Hematopoietic multipotent progenitor cell treated with erythropoietin and hydrocortisone succinate and interleukin-3 and kit ligand, for 8 days (in vitro differentiated cells): Measurements from ENCODE around the gene MINDY2.

Experiments
- DNase-seq: peaks from one replicate; pipeline ENCODE4 v3.0.0-alpha.2; 2015

The MINDY2 gene

DNA sequence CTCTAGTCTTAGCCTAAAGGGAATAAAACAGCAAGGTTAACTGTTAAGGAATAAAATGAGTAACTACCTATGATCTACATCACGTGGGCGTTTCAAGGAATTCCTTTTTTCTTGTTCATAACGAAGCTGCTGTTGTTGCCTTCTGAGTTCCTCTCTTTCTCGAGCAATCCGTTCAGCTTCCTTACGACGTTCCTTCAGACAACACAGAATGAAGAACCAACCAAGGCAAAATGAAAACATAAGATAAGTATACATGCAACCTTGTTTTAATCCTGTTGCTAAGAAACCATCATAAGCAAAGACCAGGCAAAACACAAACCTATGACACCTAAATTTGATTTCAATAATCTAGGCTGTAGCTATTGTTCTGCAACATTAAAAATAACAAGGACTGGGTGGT is 118.3 kb downstream of the MINDY2 start:
- DNase-seq: no peak

DNA sequence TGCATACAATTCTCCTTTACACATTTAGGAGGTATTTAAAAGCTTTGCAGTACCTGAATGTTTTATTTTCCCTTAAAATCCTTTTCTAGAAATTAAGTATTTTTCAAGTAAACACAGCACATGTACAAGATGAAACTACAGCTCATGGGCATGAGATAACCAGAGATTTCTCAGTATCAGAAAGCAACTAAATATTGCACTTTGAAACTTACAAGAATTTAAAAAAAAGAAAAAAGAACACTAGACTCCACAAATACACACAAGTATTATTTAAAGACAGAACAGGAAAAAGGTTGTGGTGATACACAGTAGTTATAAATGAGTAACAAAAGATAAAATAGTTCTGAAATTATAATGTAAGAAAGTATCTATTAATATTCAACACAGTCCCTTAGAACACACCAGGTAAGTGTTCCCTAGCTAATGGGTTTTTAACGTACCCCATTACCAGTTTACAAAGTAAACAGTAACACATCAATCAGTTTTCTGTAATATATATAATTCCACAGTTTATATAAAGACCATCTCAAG is 127.1 kb downstream of the MINDY2 start:
- DNase-seq: no peak

DNA sequence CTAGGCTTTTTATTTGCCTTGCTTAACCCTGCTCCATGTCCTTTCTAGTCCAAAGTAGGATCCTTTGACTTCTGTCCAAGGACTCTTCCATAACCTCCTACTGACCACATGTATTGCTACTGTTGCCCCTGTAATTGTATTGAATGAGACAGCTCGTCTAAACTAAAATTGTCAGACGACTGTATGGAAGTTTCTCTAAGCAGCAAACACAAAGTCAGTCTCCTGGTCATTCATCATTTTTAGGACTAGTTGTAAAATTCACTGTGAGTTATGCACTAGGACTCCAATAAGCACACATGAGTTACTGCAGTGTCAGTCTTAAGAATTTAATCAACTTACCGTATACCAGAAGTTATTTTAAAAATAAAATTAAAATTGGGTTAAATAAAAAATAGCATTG is 129.5 kb downstream of the MINDY2 start:
- DNase-seq: no peak

DNA sequence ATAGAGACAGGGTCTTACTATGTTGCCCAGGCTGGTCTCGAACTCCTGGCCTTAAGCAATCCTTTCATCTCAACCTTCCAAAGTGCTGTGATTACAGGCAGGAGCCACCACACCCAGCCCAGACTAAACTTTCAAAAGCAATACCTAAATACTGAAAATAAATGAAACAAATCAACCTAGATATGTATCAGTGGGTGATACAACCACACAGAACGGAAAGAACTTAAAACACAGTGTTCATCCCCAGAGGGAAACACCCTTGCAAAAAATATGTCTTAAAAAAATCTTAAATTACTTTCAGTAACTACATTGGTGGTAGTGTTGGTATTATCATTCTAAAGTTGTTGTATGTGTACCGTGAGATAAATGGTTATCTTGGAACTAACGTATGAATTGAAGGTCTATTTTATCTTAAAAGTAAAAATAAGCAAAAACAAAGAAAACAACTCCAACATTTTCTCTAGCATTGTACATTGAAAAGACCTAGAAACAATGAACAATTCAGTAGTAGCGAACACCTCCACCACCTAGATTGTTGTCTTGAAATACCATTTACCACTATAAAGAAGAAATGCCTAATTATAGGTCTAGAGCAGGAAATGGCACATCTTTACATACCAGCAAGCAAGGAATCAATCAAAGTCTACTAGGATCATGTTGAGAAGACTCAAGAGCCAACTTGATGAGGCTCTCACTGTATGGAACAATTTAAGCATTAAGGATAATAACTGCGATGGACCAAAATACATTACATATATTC is 137.6 kb downstream of the MINDY2 start:
- DNase-seq: no peak

DNA sequence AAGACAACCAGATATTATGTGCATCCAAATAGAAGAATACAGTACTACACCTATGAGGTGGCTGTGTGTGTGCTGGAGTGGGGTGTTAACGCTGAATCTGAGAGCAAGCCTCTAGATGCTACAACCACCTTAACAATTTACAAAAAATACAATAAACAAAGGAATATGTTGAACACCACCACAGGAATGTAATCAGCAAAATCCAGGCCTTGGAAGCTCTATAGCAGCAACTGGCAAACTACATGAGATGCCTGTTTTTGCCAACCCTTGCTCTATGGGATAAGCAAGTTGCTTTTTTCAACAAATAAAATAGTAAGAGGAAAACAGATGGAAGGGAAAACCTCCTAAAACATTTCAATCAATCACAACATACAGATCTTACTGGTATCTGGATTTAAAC is 138.5 kb downstream of the MINDY2 start:
- no peak for DNase-seq

DNA sequence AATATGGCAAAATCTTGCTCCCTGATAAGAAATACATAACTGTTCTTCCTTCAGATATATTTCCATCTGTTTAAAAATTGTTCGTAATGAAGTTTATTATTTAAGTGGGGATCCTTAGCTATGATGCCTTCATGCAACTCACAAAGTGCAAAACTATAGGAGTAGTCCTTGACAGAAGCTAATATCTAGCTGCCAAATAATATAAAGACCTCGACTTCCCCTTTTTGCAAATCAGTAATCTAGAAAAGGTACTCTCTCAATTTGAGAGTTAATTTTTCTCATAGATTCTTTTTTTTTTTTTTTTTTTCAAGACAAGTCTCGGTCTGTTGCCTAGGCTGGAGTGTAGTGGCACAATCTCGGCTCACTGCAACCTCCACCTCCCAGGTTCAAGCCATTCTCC is 139.4 kb downstream of the MINDY2 start:
- no peak for DNase-seq
